ENCODE measurements around the gene YAP1. TPM values are rescaled to one million over a fixed set of nuclear protein-coding genes. Genes with fewer than 3 reads are reported as not detected.

YAP1 gene
- total and polyA plus RNA-seq, 2 of the 4 experiments (the other 2 are of a cell fraction) = 121 to 251 TPM

DNA sequence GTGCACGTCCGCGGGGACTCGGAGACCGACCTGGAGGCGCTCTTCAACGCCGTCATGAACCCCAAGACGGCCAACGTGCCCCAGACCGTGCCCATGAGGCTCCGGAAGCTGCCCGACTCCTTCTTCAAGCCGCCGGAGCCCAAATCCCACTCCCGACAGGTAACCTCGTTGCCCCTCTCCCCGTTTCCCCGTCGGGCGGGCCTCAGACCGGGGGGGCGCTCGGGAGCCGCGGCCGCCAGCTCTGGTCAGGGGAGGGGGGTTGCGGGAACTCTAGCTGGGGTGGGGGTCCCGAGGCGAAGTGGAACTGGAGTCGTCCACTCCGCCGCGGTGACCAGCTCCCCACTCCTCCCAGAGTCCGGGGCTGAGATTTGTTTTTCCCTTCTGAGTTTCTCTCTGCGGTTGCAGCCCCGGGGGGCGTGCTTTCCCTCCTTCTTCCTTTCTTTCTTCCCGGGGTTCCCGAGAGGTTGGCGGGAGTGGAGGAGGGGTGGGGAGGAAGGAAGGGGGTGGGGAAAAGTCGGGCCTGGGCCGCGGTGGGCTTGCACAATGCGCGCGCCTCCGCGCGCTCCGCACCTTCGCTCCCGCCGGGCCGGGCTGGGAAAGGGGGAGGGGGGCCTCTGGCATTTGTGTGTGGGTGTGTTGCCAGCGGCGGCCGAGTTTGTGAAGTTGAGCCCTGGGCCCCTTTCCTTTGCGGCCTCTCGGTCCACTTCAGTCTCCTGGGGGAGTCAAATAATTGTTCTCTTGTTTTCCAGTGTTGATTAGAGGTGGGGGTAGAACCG lies 952 bp downstream of the YAP1 start:
- Histone ChIP-seq H3K27ac (ENCODE audit: insufficient read depth, low read length) (peak overlapping the region; percentile 100), H3K9ac (ENCODE audit: low read depth, low read length) (peak overlapping the region; percentile 96), H3K4me1 (ENCODE audit: control insufficient read depth, insufficient read depth, low read length) (peaks cover 10% of the 10 kb centered on the region), H3K9me1 (ENCODE audit: insufficient read depth, low read length) (no peaks in the 10 kb centered on the region; the same call in 1 of the 2 replicates), H4K20me1 (ENCODE audit: insufficient read depth, low read length) (peaks cover 11% of the 10 kb centered on the region; the same call in 1 of the 2 replicates), H3K27me3 (ENCODE audit: control insufficient read depth, insufficient read depth, low read length) (no peaks in the 10 kb centered on the region), H4K91ac (ENCODE audit: insufficient read depth, low read depth, low read length) (peak overlapping the region; percentile 87), H3K36me3 (ENCODE audit: control insufficient read depth, insufficient read depth, low read length) (peaks cover 6% of the 10 kb centered on the region), H3K79me1 (ENCODE audit: low read depth in 1 of 2, low read length in 2 of 2) (peaks cover 0 to 23% of the 10 kb centered on the region in 2 experiments; a peak in 2 of 4 replicates), H2AK5ac (ENCODE audit: low read depth, low read length) (peak overlapping the region; percentile 86), H2BK120ac (ENCODE audit: low read depth, low read length) (peak overlapping the region; percentile 95), H3K4ac (ENCODE audit: low read depth, low read length) (peak overlapping the region; percentile 99), H2BK20ac (ENCODE audit: low read depth, low read length) (no peak overlapping the region), H4K8ac (ENCODE audit: low read depth in 2 of 2, low read length in 2 of 2) (peak overlapping the region; percentile 55 to 93), H2AK9ac (replicated peaks; ENCODE audit: low read depth, low read length, poor library complexity) (peak overlapping the region; percentile 95), H3K14ac (replicated peaks; ENCODE audit: low read depth, low read length) (peak overlapping the region; percentile 99), H3K4me3 (ENCODE audit: insufficient read depth, low read depth, low read length) (peak overlapping the region; percentile 89), H3K23ac (ENCODE audit: low read depth, low read length) (peak overlapping the region; percentile 97), H3K9me3 (ENCODE audit: control insufficient read depth, insufficient read depth, low read length) (no peaks in the 10 kb centered on the region), H2BK5ac (ENCODE audit: low read depth, low read length, poor library complexity, severe bottlenecking) (peak overlapping the region; percentile 97), H2AFZ (replicated peaks; ENCODE audit: low read length, poor library complexity) (peak overlapping the region; percentile 86), H2BK15ac (ENCODE audit: low read depth, low read length) (peak overlapping the region; percentile 46; the same call in 1 of the 3 replicates), H3K18ac (ENCODE audit: low read depth, low read length) (peak overlapping the region; percentile 97), H4K5ac (ENCODE audit: low read depth, low read length) (peak overlapping the region; percentile 96), H3K4me2 (ENCODE audit: low read depth, low read length) (peak overlapping the region; percentile 100), H3K56ac (ENCODE audit: extremely low read depth, insufficient read depth, low read length) (peak overlapping the region; percentile 97)
- in situ Hi-C loops (cut with MboI; ENCODE audit: low sequenced_read_pairs) = no loop called here
- ChIA-PET CTCF (no interaction called here), POLR2A (ENCODE audit: unreplicated experiment) (interaction anchor here (0.6 to 0.8 kb wide), 2 partner anchors 12 to 116 kb away, joined by 3 to 4 read pairs; no protein-coding TSS in a partner anchor)
- no TSS peak for BruUV-seq (replicated peaks)
- intact Hi-C loops (cut with micrococcal nuclease) = loop anchor here (2.0 to 5.0 kb wide), 5 partner anchors 61 to 248 kb away; partner anchors contain the start of gene BIRC2
- TF ChIP-seq RFX5 (IDR thresholded peaks at IDR 0.05; ENCODE audit: low read depth, low read length) = no peak
- TF ChIP-seq RCOR1 (IDR thresholded peaks at IDR 0.05; ENCODE audit: insufficient replicate concordance, low read length) = no peak
- TF ChIP-seq CEBPB (IDR thresholded peaks at IDR 0.05; ENCODE audit: low read depth, low read length) = peak; percentile 83
- TF ChIP-seq, protein P1, sequence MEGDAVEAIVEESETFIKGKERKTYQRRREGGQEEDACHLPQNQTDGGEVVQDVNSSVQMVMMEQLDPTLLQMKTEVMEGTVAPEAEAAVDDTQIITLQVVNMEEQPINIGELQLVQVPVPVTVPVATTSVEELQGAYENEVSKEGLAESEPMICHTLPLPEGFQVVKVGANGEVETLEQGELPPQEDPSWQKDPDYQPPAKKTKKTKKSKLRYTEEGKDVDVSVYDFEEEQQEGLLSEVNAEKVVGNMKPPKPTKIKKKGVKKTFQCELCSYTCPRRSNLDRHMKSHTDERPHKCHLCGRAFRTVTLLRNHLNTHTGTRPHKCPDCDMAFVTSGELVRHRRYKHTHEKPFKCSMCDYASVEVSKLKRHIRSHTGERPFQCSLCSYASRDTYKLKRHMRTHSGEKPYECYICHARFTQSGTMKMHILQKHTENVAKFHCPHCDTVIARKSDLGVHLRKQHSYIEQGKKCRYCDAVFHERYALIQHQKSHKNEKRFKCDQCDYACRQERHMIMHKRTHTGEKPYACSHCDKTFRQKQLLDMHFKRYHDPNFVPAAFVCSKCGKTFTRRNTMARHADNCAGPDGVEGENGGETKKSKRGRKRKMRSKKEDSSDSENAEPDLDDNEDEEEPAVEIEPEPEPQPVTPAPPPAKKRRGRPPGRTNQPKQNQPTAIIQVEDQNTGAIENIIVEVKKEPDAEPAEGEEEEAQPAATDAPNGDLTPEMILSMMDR (conservative IDR thresholded peaks at IDR 0.05; ENCODE audit: low read depth, low read length) = peak; percentile 10; the same call in 1 of the 2 replicates
- TF ChIP-seq MXI1 (IDR thresholded peaks at IDR 0.05; ENCODE audit: borderline replicate concordance, low read depth, low read length) = 0 out of 2 replicates have a peak, but pooled peaks have one; percentile 17
- no peak for TF ChIP-seq SMC3 (IDR thresholded peaks at IDR 0.05; ENCODE audit: low read depth, low read length)
- TF ChIP-seq MAZ (IDR thresholded peaks at IDR 0.05; ENCODE audit: borderline replicate concordance, low read depth, low read length) = peak; percentile 8; the same call in 1 of the 2 replicates
- no peak for TF ChIP-seq FOS (IDR thresholded peaks at IDR 0.05; ENCODE audit: low read depth, low read length)
- 10% methylated on average over 2 of the region's 61 CpGs; no CpG with 5 or more reads in 1 of the 2 experiments for WGBS, 2 experiments (ENCODE audit: extremely low coverage in 2 of 2, insufficient read length in 1 of 2)
- dilution Hi-C loops (cut with HindIII; ENCODE audit: low sequenced_read_pairs, unreplicated experiment) = no loop called here
- peak; percentile 81 for DNase-seq
- peak; percentile 45 for ATAC-seq (ENCODE audit: low read depth)
